IMR-90 (cell line): ENCODE results near the gene RAB6D. TPM values are rescaled to one million over a fixed set of nuclear protein-coding genes. Genes with fewer than 3 reads are reported as not detected.

Experiments used
- ATAC-seq: fragments of 200-7000 bp; cut with Tn5 transposase; 2 replicates; pipeline ENCODE4 v1.9.1; 2020; ENCODE audit warnings: low read depth, mild to moderate bottlenecking, moderate library complexity
- BruUV-seq: library from RNA; stranded (reverse); fragments of 400-500 nt; replicated peaks from 2 replicates; lab custom pipeline; 2021; lab: Mats Ljungman, UMichigan
- CTCF ChIA-PET: fragments of 300-600 bp; formaldehyde crosslinking; extraction: SDS; loops from one replicate; lab custom pipeline; 2021; ENCODE audit warnings: antibody characterized with exemption; lab: Yijun Ruan, JAX
- POLR2A ChIA-PET: fragments of 300-600 bp; sonication (Branson Sonifier 250); formaldehyde crosslinking; loops from one replicate; lab custom pipeline; 2022; ENCODE audit warnings: antibody characterized with exemption; ENCODE audit not compliant: unreplicated experiment; lab: Charles Lee
- DNase-seq: peaks from one replicate; pipeline ENCODE4 v3.0.0; 2013
- H2AFZ ChIP-seq: replicated peaks from 2 replicates; pipeline ENCODE3; 2013; ENCODE audit warnings: low read length, mild to moderate bottlenecking; ENCODE audit not compliant: poor library complexity
- H2AK5ac ChIP-seq: 2 replicates; pipeline ENCODE4 v1.6.1; 2013; ENCODE audit warnings: low read depth, low read length, inconsistent platforms
- H2AK9ac ChIP-seq: replicated peaks from 2 replicates; pipeline ENCODE3; 2013; ENCODE audit warnings: mild to moderate bottlenecking, low read depth, low read length, moderate library complexity; ENCODE audit not compliant: poor library complexity
- H2BK120ac ChIP-seq: 2 replicates; pipeline ENCODE4 v1.6.1; 2013; ENCODE audit warnings: low read depth, low read length, inconsistent platforms
- H2BK15ac ChIP-seq: 3 replicates; pipeline ENCODE4 v1.6.1; 2013; ENCODE audit warnings: low read depth, low read length, inconsistent platforms
- H2BK20ac ChIP-seq: 2 replicates; pipeline ENCODE4 v1.6.1; 2013; ENCODE audit warnings: low read depth, mild to moderate bottlenecking, inconsistent platforms, low read length, moderate library complexity
- H2BK5ac ChIP-seq: 2 replicates; pipeline ENCODE4 v1.6.1; 2013; ENCODE audit warnings: mild to moderate bottlenecking, low read depth, low read length, inconsistent platforms; ENCODE audit not compliant: poor library complexity, severe bottlenecking
- H3K14ac ChIP-seq: replicated peaks from 2 replicates; pipeline ENCODE4 v1.6.1; 2013; ENCODE audit warnings: low read depth, low read length, inconsistent platforms
- H3K18ac ChIP-seq: 2 replicates; pipeline ENCODE4 v1.6.1; 2013; ENCODE audit warnings: low read depth, low read length, control low read depth
- H3K23ac ChIP-seq: 2 replicates; pipeline ENCODE4 v1.6.1; 2013; ENCODE audit warnings: low read depth, low read length, inconsistent platforms
- H3K27ac ChIP-seq: 2 replicates; pipeline ENCODE4 v1.5.1; 2013; ENCODE audit warnings: mild to moderate bottlenecking, control low read depth, low read length; ENCODE audit not compliant: insufficient read depth
- H3K27me3 ChIP-seq: 2 replicates; pipeline ENCODE4 v1.6.1; 2013; ENCODE audit warnings: low read length; ENCODE audit not compliant: control insufficient read depth, insufficient read depth
- H3K36me3 ChIP-seq: 2 replicates; pipeline ENCODE4 v1.6.1; 2013; ENCODE audit warnings: low read length, mixed read lengths; ENCODE audit not compliant: control insufficient read depth, insufficient read depth
- H3K4ac ChIP-seq: 2 replicates; pipeline ENCODE4 v1.6.1; 2013; ENCODE audit warnings: low read depth, low read length, inconsistent platforms
- H3K4me1 ChIP-seq: 2 replicates; pipeline ENCODE4 v1.6.1; 2013; ENCODE audit warnings: low read length, mixed read lengths; ENCODE audit not compliant: control insufficient read depth, insufficient read depth
- H3K4me2 ChIP-seq: 2 replicates; pipeline ENCODE4 v1.6.1; 2013; ENCODE audit warnings: low read depth, mild to moderate bottlenecking, control low read depth, low read length, moderate library complexity
- H3K4me3 ChIP-seq: 2 replicates; pipeline ENCODE4 v1.5.1; 2013; ENCODE audit warnings: low read depth, mild to moderate bottlenecking, control low read depth, low read length, moderate library complexity; ENCODE audit not compliant: insufficient read depth
- H3K56ac ChIP-seq: 2 replicates; pipeline ENCODE4 v1.6.1; 2013; ENCODE audit warnings: low read length, inconsistent platforms; ENCODE audit not compliant: insufficient read depth; ENCODE audit errors: extremely low read depth
- H3K79me1 ChIP-seq, 2 experiments: 2 replicates each; pipeline ENCODE4 v1.6.1; 2013; ENCODE audit warnings: low read length in 2 of 2, inconsistent platforms in 1 of 2, low read depth in 1 of 2
- H3K9ac ChIP-seq: 2 replicates; pipeline ENCODE4 v1.6.1; 2013; ENCODE audit warnings: low read depth, low read length, control low read depth
- H3K9me1 ChIP-seq: 2 replicates; pipeline ENCODE4 v1.6.1; 2013; ENCODE audit warnings: low read length, inconsistent platforms; ENCODE audit not compliant: insufficient read depth
- H3K9me3 ChIP-seq: 2 replicates; pipeline ENCODE4 v1.6.1; 2013; ENCODE audit warnings: low read length; ENCODE audit not compliant: control insufficient read depth, insufficient read depth
- H4K20me1 ChIP-seq: 2 replicates; pipeline ENCODE4 v1.6.1; 2013; ENCODE audit warnings: low read length, inconsistent platforms; ENCODE audit not compliant: insufficient read depth
- H4K5ac ChIP-seq: 2 replicates; pipeline ENCODE4 v1.6.1; 2013; ENCODE audit warnings: mild to moderate bottlenecking, low read depth, low read length, control low read depth
- H4K8ac ChIP-seq, 2 experiments: 2 replicates each; pipeline ENCODE4 v1.6.1; 2013; ENCODE audit warnings: low read depth in 2 of 2, low read length in 2 of 2, control low read depth in 1 of 2, inconsistent platforms in 1 of 2
- H4K91ac ChIP-seq: 2 replicates; pipeline ENCODE4 v1.6.1; 2013; ENCODE audit warnings: low read depth, low read length, inconsistent platforms; ENCODE audit not compliant: insufficient read depth
- BHLHE40 ChIP-seq: fragments of 150-350 bp; IDR thresholded peaks from 2 replicates; pipeline ENCODE4 v1.6.1; 2016; ENCODE audit warnings: mild to moderate bottlenecking, low read depth, low read length
- CEBPB ChIP-seq: IDR thresholded peaks from 2 replicates; pipeline ENCODE4 v1.6.1; 2012; ENCODE audit warnings: low read depth, low read length, improper control_type of control experiment
- FOS ChIP-seq: fragments of 150-350 bp; IDR thresholded peaks from 2 replicates; pipeline ENCODE4 v1.6.1; 2016; ENCODE audit warnings: low read depth, low read length
- MAFK ChIP-seq: IDR thresholded peaks from 2 replicates; pipeline ENCODE4 v1.6.1; 2012; ENCODE audit warnings: low read depth, low read length, improper control_type of control experiment
- NFE2L2 ChIP-seq: fragments of 150-350 bp; IDR thresholded peaks from 2 replicates; pipeline ENCODE4 v1.6.1; 2016; ENCODE audit warnings: low read depth, mild to moderate bottlenecking, low read length
- RAD21 ChIP-seq: IDR thresholded peaks from 2 replicates; pipeline ENCODE4 v1.6.1; 2012; ENCODE audit warnings: low read length, improper control_type of control experiment
- RCOR1 ChIP-seq: IDR thresholded peaks from 2 replicates; pipeline ENCODE4 v1.6.1; 2012; ENCODE audit warnings: mild to moderate bottlenecking, low read length, improper control_type of control experiment; ENCODE audit not compliant: insufficient replicate concordance
- SMC3 ChIP-seq: fragments of 150-350 bp; IDR thresholded peaks from 2 replicates; pipeline ENCODE4 v1.6.1; 2016; ENCODE audit warnings: low read depth, mild to moderate bottlenecking, antibody characterized with exemption, low read length, moderate library complexity
- WGBS, 2 experiments: methylation state at CpG; one replicate each; pipeline versions ENCODE4 v1.1.5 to v1.1.7; 2013; ENCODE audit warnings: missing lambda C conversion rate in 2 of 2; ENCODE audit not compliant: insufficient read length in 1 of 2; ENCODE audit errors: extremely low coverage in 2 of 2; 5-methylcytosine and 5-hydroxymethylcytosine counted together
- dilution Hi-C: fragments of 300-500 bp; cut with HindIII; formaldehyde crosslinking; loops from one replicate; pipeline ENCODE4 v1.14.3; 2018; ENCODE audit warnings: low sequenced_read_pairs; ENCODE audit not compliant: unreplicated experiment
- in situ Hi-C: fragments of 300-500 bp; cut with MboI; formaldehyde crosslinking; loops from 3 replicates; pipeline ENCODE4 v1.14.3; 2019; ENCODE audit warnings: low sequenced_read_pairs, inconsistent platforms, mixed read lengths
- intact Hi-C: fragments of 100-400 bp; cut with micrococcal nuclease; formaldehyde crosslinking; loops from 2 replicates; pipeline ENCODE4 v1.10.0; 2022
- polyA plus RNA-seq, 3 experiments: library from polyadenylated mRNA; depleted of rRNA; stranded (reverse); fragments of >200 nt; gene quantifications; 2 replicates each; pipeline ENCODE4 v1.2.3, GENCODE V29; 2012; ENCODE audit warnings: low replicate concordance in 1 of 3
- total RNA-seq: library from RNA; depleted of rRNA; stranded (reverse); fragments of >200 nt; gene quantifications from 2 replicates; pipeline ENCODE4 v1.2.3, GENCODE V29; 2012
- TF ChIP-seq, protein P1 (sequence below): conservative IDR thresholded peaks from 2 replicates; pipeline ENCODE4 v1.5.1; 2012; ENCODE audit warnings: mild to moderate bottlenecking, low read depth, low read length, improper control_type of control experiment

Gene RAB6D
- total and polyA plus RNA-seq, 2 of the 4 experiments (the other 2 are of a cell fraction), result not detected

DNA sequence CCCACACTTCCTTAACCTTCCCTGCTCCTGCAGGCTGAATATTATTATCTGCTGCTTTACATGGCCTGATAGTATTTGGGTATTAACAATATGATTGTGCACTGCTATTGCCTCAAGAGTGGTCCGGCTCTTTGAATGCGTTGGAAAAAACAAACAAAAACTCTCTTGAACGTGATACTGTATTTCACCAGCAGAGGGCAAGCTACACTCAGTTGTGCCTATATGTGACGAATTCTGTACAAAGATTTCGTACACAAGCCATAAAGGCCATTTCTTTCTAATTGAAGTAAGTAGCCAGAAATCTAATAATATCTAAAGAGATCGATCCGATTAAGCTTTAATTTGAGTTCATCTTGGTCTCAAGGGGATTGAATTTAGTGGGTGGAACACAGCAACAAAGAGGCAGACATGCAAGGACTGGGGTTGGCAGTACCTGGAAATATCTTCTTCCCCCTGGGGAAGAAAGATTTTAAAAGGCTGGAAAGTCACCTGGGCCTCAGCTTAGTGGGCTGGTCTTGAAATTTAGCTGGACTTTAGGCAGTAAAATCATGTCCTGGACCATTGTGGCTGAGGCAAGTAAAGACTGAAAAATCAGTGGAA is 49.3 kb upstream of the RAB6D start:
- Histone ChIP-seq H3K4ac (no peak overlapping the region), H2BK5ac (no peak overlapping the region), H2BK15ac (no peak overlapping the region), H3K14ac (no peak overlapping the region), H2AFZ (no peak overlapping the region), H3K9me3 (no peaks in the 10 kb centered on the region), H4K5ac (no peak overlapping the region), H3K36me3 (no peaks in the 10 kb centered on the region), H3K4me1 (no peaks in the 10 kb centered on the region), H3K9me1 (no peaks in the 10 kb centered on the region), H2BK20ac (no peak overlapping the region), H3K9ac (no peak overlapping the region), H4K91ac (no peak overlapping the region), H3K18ac (no peak overlapping the region), H3K23ac (no peak overlapping the region), H2AK5ac (no peak overlapping the region), H4K20me1 (no peaks in the 10 kb centered on the region), H3K79me1 (no peaks in the 10 kb centered on the region), H3K27ac (no peak overlapping the region), H3K56ac (no peak overlapping the region), H2BK120ac (no peak overlapping the region), H3K4me2 (no peak overlapping the region), H3K27me3 (peaks cover 26% of the 10 kb centered on the region), H4K8ac (no peak overlapping the region), H3K4me3 (no peak overlapping the region), H2AK9ac (no peak overlapping the region)
- no peak for TF ChIP-seq MAFK
- TF ChIP-seq, protein P1, sequence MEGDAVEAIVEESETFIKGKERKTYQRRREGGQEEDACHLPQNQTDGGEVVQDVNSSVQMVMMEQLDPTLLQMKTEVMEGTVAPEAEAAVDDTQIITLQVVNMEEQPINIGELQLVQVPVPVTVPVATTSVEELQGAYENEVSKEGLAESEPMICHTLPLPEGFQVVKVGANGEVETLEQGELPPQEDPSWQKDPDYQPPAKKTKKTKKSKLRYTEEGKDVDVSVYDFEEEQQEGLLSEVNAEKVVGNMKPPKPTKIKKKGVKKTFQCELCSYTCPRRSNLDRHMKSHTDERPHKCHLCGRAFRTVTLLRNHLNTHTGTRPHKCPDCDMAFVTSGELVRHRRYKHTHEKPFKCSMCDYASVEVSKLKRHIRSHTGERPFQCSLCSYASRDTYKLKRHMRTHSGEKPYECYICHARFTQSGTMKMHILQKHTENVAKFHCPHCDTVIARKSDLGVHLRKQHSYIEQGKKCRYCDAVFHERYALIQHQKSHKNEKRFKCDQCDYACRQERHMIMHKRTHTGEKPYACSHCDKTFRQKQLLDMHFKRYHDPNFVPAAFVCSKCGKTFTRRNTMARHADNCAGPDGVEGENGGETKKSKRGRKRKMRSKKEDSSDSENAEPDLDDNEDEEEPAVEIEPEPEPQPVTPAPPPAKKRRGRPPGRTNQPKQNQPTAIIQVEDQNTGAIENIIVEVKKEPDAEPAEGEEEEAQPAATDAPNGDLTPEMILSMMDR, result peak; percentile 80
- no peak for TF ChIP-seq FOS
- TF ChIP-seq CEBPB, result no peak
- TF ChIP-seq NFE2L2, result no peak
- TF ChIP-seq SMC3, result peak; percentile 72
- peak; percentile 83 for TF ChIP-seq RAD21
- TF ChIP-seq RCOR1, result no peak
- no peak for TF ChIP-seq BHLHE40
- intact Hi-C loops (loop anchor here (1.0 to 2.0 kb wide), 5 partner anchors 79 to 734 kb away; partner anchors contain the start of gene MZT2A), in situ Hi-C loops (loop anchor here (10.0 to 25.0 kb wide), 3 partner anchors 262 to 732 kb away; no protein-coding TSS in a partner anchor), dilution Hi-C loops (no loop called here)
- peak; percentile 63 for DNase-seq
- POLR2A ChIA-PET, result no interaction called here
- BruUV-seq, result no TSS peak
- ATAC-seq, result peak; percentile 95
- no CpG with 5 or more reads among the region's 7 CpGs for WGBS, 2 experiments
- CTCF ChIA-PET, result interaction anchor here (0.5 to 4.0 kb wide), 3 partner anchors 80 to 389 kb away, joined by 3 to 19 read pairs (median 6); no protein-coding TSS in a partner anchor
